Thyroid gland (tissue), 4 donors: Measurements from ENCODE around the gene GFRAL. TPM values are rescaled to one million over a fixed set of nuclear protein-coding genes. Genes with fewer than 3 reads are reported as not detected.
A peak's percentile ranks its signal among the peaks of the same experiment; 100 is the strongest.

Experiments used
- DNase-seq, 2 donors: peaks; one replicate each; pipeline ENCODE4 v3.0.0-alpha.2; 2019
- H3K27ac ChIP-seq, 3 donors: fragments of 200-600 bp; sonication (generic); 1 replicate in 2 of 3; 2 replicates in 1 of 3; pipeline ENCODE4 v1.5.1; 2016 to 2019; ENCODE audit warnings: mild to moderate bottlenecking in 1 of 3, moderate library complexity in 1 of 3
- H3K27me3 ChIP-seq: fragments of 200-600 bp; sonication (generic); one replicate; pipeline ENCODE4 v1.5.1; 2019
- H3K36me3 ChIP-seq, 2 donors: fragments of 200-600 bp; sonication (generic); one replicate each; pipeline ENCODE4 v1.5.1; 2016 to 2019
- H3K4me1 ChIP-seq, 2 donors: fragments of 200-600 bp; sonication (generic); one replicate each; pipeline ENCODE4 v1.5.1; 2017 to 2019
- H3K4me3 ChIP-seq, 3 donors: fragments of 200-600 bp; sonication (generic); replicated peaks in 1 of 3; 1 replicate in 2 of 3; 2 replicates in 1 of 3; pipeline ENCODE4 v1.5.1; 2016; ENCODE audit warnings: mild to moderate bottlenecking in 1 of 3
- H3K9me3 ChIP-seq: fragments of 200-600 bp; sonication (generic); one replicate; pipeline ENCODE4 v1.5.1; 2017
- CTCF ChIP-seq, 6 experiments: fragments of 200-600 bp in 3 of 6; fragments of 450-650 bp in 3 of 6; sonication (generic) in 3 of 6; IDR thresholded peaks; one replicate each; pipeline ENCODE4 v1.5.1; 2016 to 2019; ENCODE audit warnings: antibody characterized with exemption in 6 of 6, mild to moderate bottlenecking in 2 of 6, inconsistent platforms in 1 of 6, moderate library complexity in 1 of 6
- POLR2A ChIP-seq, 2 donors: fragments of 450-650 bp; IDR thresholded peaks; one replicate each; pipeline ENCODE4 v1.6.1; 2017; ENCODE audit warnings: antibody characterized with exemption in 2 of 2, mild to moderate bottlenecking in 2 of 2, moderate library complexity in 1 of 2
- WGBS, 2 donors: methylation state at CpG; one replicate each; pipeline ENCODE4 v1.1.5; 2017; 5-methylcytosine and 5-hydroxymethylcytosine counted together
- intact Hi-C: fragments of 100-400 bp; cut with DNase I; formaldehyde crosslinking; loops from one replicate; pipeline ENCODE4 v1.15.1; 2023
- total RNA-seq, 4 donors: library from RNA; depleted of rRNA; stranded (reverse); fragments of >200 nt; gene quantifications; one replicate each; pipeline ENCODE4 v1.2.3, GENCODE V29; 2016

The GFRAL gene
- total RNA-seq, 4 donors from 2014 or later, result not detected

- Histone ChIP-seq H3K27ac (no peak overlapping the region), H3K27me3 (no peaks in the 10 kb centered on the region), H3K4me3 (no peak overlapping the region), H3K9me3 (no peaks in the 10 kb centered on the region), H3K36me3 (no peaks in the 10 kb centered on the region), H3K4me1 (no peaks in the 10 kb centered on the region)
- no peak for TF ChIP-seq CTCF (IDR thresholded peaks at IDR 0.05)
- no peak for TF ChIP-seq POLR2A (IDR thresholded peaks at IDR 0.05)
- intact Hi-C loops, result no loop called here
- DNase-seq, result no peak
- 79 to 84% methylated on average over 7 of the region's 7 CpGs for WGBS, 2 donors
Observed at GRCh38 chr6:55443238-55444134, 116.2 kb downstream of the GFRAL start.

DNA sequence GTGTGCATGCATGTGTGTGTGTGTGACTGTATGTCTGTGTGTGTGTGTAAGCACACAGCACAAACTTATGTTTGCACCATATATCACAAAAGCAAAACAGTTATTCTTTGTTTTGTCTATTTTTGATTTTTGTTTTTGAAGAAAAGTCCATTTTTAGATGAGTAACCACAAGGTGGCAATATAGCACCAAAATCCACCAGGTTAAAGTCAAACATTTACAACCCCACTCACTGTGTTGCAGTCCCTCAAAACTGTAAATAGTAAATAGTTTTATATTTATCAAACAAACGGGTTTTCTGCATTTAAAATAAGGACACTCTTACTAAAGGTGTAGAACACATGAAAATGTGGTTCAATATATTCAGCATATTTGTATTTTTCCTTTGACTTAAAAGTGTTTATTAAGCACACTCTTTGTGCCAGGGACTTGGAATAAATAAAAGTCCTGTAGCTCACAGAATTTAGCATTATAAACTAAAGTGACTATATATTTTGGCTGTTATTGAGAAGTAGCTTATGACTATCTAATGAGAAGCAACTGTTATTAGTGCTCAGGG, 118.5 kb downstream of the GFRAL start:
- 2 to 4% methylated on average over 1 of the region's 1 CpG for WGBS, 2 donors
- Histone ChIP-seq H3K4me1 (no peaks in the 10 kb centered on the region), H3K36me3 (no peaks in the 10 kb centered on the region), H3K27ac (no peak overlapping the region), H3K27me3 (no peaks in the 10 kb centered on the region), H3K9me3 (no peaks in the 10 kb centered on the region), H3K4me3 (no peak overlapping the region)
- intact Hi-C loops, result no loop called here
- DNase-seq, result no peak
- TF ChIP-seq CTCF (IDR thresholded peaks at IDR 0.05) (peak in 4 of 6 experiments; percentile 25 to 50 (median 44)), POLR2A (IDR thresholded peaks at IDR 0.05) (no peak)

DNA sequence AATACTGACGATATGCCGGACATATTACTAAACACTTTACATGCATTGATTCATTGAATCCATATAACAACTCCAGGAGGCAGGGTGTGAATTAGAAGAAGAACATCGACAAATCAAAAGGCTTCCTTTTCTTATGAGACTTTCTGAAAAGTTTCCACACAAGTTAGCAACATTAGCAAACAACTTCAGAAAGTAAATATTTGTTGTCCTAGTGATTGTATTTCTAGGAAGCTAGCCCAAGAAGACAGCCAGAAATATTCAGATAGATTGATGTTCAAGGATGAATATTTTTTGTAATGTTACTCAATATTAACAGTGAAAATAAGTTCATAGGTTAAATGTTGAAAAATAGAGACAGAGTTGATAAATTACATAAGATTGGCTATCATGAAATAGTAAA, 120.6 kb downstream of the GFRAL start:
- Histone ChIP-seq H3K27ac (no peak overlapping the region), H3K4me3 (no peak overlapping the region), H3K36me3 (no peaks in the 10 kb centered on the region), H3K27me3 (no peaks in the 10 kb centered on the region), H3K4me1 (no peaks in the 10 kb centered on the region), H3K9me3 (no peaks in the 10 kb centered on the region)
- DNase-seq, result no peak
- WGBS, 2 donors, result 75 to 80% methylated on average over 3 of the region's 3 CpGs
- intact Hi-C loops, result no loop called here
- no peak for TF ChIP-seq CTCF (IDR thresholded peaks at IDR 0.05)
- TF ChIP-seq POLR2A (IDR thresholded peaks at IDR 0.05), result no peak

- intact Hi-C loops, result no loop called here
- no peak for TF ChIP-seq CTCF (IDR thresholded peaks at IDR 0.05)
- TF ChIP-seq POLR2A (IDR thresholded peaks at IDR 0.05), result no peak
Observed at GRCh38 chr6:55448451-55448850, 121.2 kb downstream of the GFRAL start.

GRCh38 chr6:55449225-55449624, 122.0 kb downstream of the GFRAL start:
- Histone ChIP-seq H3K36me3 (no peaks in the 10 kb centered on the region), H3K27ac (no peak overlapping the region), H3K27me3 (no peaks in the 10 kb centered on the region), H3K9me3 (no peaks in the 10 kb centered on the region), H3K4me3 (no peak overlapping the region), H3K4me1 (no peaks in the 10 kb centered on the region)
- intact Hi-C loops, result no loop called here
- 67 to 69% methylated on average over 3 of the region's 3 CpGs for WGBS, 2 donors
- DNase-seq, result no peak
- TF ChIP-seq CTCF (IDR thresholded peaks at IDR 0.05), result no peak
- no peak for TF ChIP-seq POLR2A (IDR thresholded peaks at IDR 0.05)

More at GRCh38 chr6:55448451-55448850, 121.2 kb downstream of the GFRAL start:
- Histone ChIP-seq H3K9me3 (no peaks in the 10 kb centered on the region), H3K36me3 (no peaks in the 10 kb centered on the region), H3K27me3 (no peaks in the 10 kb centered on the region), H3K4me1 (no peaks in the 10 kb centered on the region), H3K4me3 (no peak overlapping the region), H3K27ac (no peak overlapping the region)
- DNase-seq, result no peak
